HEK293T (cell line): ENCODE data around the gene MDFI.
"Not testable (repeated sequence)": the region's sequence is repeated elsewhere in the genome, so short reads cannot be mapped to it uniquely, and the experiment has no call there.

Source experiments
- CTCF ChIA-PET: fragments of 350-600 bp; formaldehyde crosslinking; extraction: SDS; loops from one replicate; lab custom pipeline; 2021; ENCODE audit warnings: antibody characterized with exemption, inconsistent platforms; lab: Yijun Ruan, JAX
- POLR2A ChIA-PET: fragments of 350-600 bp; formaldehyde crosslinking; extraction: SDS; loops from one replicate; lab custom pipeline; 2020; ENCODE audit warnings: antibody characterized with exemption, inconsistent platforms; lab: Yijun Ruan, JAX
- DNase-seq: peaks from one replicate; pipeline ENCODE4 v3.0.0; 2012; ENCODE audit warnings: mixed read lengths; ENCODE audit errors: extremely low spot score
- ARNT ChIP-seq: fragments of 450-650 bp; IDR thresholded peaks from 2 replicates; pipeline ENCODE4 v1.6.1; 2017; ENCODE audit warnings: mild to moderate bottlenecking
- BHLHE40 ChIP-seq: fragments of 450-650 bp; IDR thresholded peaks from 2 replicates; pipeline ENCODE4 v1.6.1; 2016; ENCODE audit warnings: mild to moderate bottlenecking, moderate library complexity, borderline replicate concordance
- CTBP1 ChIP-seq: fragments of 450-650 bp; IDR thresholded peaks from 2 replicates; pipeline ENCODE4 v1.6.1; 2016; ENCODE audit warnings: borderline replicate concordance
- ELF4 ChIP-seq: fragments of 450-650 bp; IDR thresholded peaks from 2 replicates; pipeline ENCODE4 v1.6.1; 2017; ENCODE audit warnings: antibody characterized with exemption
- FOXA1 ChIP-seq: fragments of 450-650 bp; IDR thresholded peaks from 2 replicates; pipeline ENCODE4 v1.6.1; 2016; ENCODE audit warnings: mild to moderate bottlenecking
- FOXK2 ChIP-seq: fragments of 450-650 bp; IDR thresholded peaks from 2 replicates; pipeline ENCODE4 v1.6.1; 2016; ENCODE audit warnings: mild to moderate bottlenecking
- FOXM1 ChIP-seq: fragments of 450-650 bp; IDR thresholded peaks from 2 replicates; pipeline ENCODE4 v1.6.1; 2017; ENCODE audit warnings: mild to moderate bottlenecking, borderline replicate concordance
- HDGF ChIP-seq: fragments of 450-650 bp; IDR thresholded peaks from 2 replicates; pipeline ENCODE4 v1.6.1; 2017; ENCODE audit warnings: antibody characterized with exemption, borderline replicate concordance
- L3MBTL2 ChIP-seq: fragments of 450-650 bp; conservative IDR thresholded peaks from 2 replicates; pipeline ENCODE4 v1.6.1; 2016; ENCODE audit warnings: mild to moderate bottlenecking
- LEF1 ChIP-seq: fragments of 450-650 bp; IDR thresholded peaks from 2 replicates; pipeline ENCODE4 v1.6.1; 2017; ENCODE audit warnings: mild to moderate bottlenecking, borderline replicate concordance
- NFRKB ChIP-seq: fragments of 450-650 bp; IDR thresholded peaks from 2 replicates; pipeline ENCODE4 v1.6.1; 2016; ENCODE audit warnings: mild to moderate bottlenecking, moderate library complexity
- SP1 ChIP-seq: fragments of 450-650 bp; IDR thresholded peaks from 2 replicates; pipeline ENCODE4 v1.6.1; 2017
- SUZ12 ChIP-seq: fragments of 450-650 bp; IDR thresholded peaks from 2 replicates; pipeline ENCODE4 v1.6.1; 2016; ENCODE audit warnings: mild to moderate bottlenecking
- TARDBP ChIP-seq: fragments of 450-650 bp; IDR thresholded peaks from 2 replicates; pipeline ENCODE4 v1.6.1; 2016
- ZNF384 ChIP-seq: fragments of 450-650 bp; IDR thresholded peaks from 2 replicates; pipeline ENCODE4 v1.6.1; 2016
- TF ChIP-seq, protein P1 (sequence below): fragments of 450-650 bp; IDR thresholded peaks from 2 replicates; pipeline ENCODE4 v1.6.1; 2016

Gene MDFI

DNA sequence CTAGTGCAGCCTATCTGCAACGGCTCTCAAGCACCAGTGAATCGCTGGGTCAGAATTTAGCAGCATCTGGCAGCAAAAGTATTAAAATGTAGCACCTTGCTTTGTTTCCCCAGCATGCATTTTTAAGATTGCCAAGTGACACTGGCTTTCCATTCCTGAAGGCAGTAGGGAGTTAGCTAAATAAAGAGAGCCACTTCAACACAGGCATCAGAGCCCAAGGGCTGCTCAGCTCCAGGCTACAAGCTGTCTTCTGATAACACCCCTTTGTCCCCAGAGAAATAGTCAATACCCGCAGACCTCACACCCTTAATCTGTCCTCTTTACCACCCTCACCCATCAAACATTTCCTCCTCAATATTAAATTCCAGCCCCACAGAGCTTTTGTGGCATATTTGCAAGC lies 19.7 kb upstream of the MDFI start:
- ChIA-PET CTCF (no interaction called here), POLR2A (no interaction called here)
- no peak for DNase-seq
- no peak for TF ChIP-seq FOXA1
- no peak for TF ChIP-seq NFRKB
- no peak for TF ChIP-seq ELF4
- no peak for TF ChIP-seq ARNT
- TF ChIP-seq FOXM1, result no peak
- no peak for TF ChIP-seq SP1
- no peak for TF ChIP-seq SUZ12
- no peak for TF ChIP-seq TARDBP
- TF ChIP-seq, protein P1, sequence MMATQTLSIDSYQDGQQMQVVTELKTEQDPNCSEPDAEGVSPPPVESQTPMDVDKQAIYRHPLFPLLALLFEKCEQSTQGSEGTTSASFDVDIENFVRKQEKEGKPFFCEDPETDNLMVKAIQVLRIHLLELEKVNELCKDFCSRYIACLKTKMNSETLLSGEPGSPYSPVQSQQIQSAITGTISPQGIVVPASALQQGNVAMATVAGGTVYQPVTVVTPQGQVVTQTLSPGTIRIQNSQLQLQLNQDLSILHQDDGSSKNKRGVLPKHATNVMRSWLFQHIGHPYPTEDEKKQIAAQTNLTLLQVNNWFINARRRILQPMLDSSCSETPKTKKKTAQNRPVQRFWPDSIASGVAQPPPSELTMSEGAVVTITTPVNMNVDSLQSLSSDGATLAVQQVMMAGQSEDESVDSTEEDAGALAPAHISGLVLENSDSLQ, result no peak
- no peak for TF ChIP-seq ZNF384
- no peak for TF ChIP-seq FOXK2
- no peak for TF ChIP-seq LEF1
- no peak for TF ChIP-seq BHLHE40
- TF ChIP-seq CTBP1, result no peak
- TF ChIP-seq L3MBTL2, result no peak
- TF ChIP-seq HDGF, result no peak

DNA sequence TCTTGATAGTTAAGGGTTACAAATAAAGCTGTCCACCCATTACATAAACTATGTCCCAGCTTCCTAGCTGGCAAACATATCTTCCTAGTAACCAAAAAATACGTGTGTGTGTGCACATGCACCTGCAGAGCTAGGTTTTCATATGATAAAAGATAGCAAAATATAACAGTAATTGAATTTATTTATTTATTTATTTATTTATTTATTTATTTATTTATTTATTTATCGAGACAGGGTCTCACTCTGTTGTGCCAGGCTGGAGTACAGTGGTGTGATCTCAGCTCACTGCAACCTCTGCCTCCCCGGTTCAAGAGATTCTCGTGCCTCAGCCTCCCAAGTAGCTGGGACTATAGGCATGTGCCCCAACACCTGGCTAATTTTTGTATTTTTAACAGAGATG lies 19.1 kb upstream of the MDFI start:
- CTCF ChIA-PET, POLR2A ChIA-PET, DNase-seq: not testable (repeated sequence)

- TF ChIP-seq BHLHE40 (no peak), FOXK2 (no peak), L3MBTL2 (no peak), ZNF384 (no peak), ELF4 (no peak), ARNT (no peak), SUZ12 (no peak), HDGF (no peak), FOXM1 (no peak), SP1 (no peak)
- TF ChIP-seq, protein P1, result no peak
- ChIA-PET POLR2A (no interaction called here), CTCF (no interaction called here)
- no peak for DNase-seq
These were observed 16.9 kb upstream of the MDFI start for GRCh38 chr6:41621367-41621766.

DNA sequence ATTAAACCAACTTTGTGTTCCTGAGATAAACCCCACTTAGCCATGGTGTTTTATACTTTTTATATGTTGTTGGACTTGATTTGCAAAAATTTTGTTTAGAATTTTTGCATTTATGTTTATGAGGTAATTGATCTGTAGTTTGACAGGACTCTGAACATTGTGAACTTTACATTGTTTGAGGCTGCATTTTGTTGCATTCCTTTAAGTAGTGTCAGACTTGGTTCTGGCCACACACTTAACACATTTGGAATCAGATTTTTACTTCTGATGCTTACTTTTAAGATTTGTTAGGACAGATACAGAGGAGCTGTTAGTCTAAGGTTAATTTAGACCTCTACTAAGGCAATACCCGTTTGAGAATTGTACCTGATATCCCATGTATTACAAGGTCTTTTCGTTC lies 16.5 kb upstream of the MDFI start:
- ChIA-PET POLR2A (no interaction called here), CTCF (interaction anchor here (0.8 kb wide), 1 partner anchor 59 kb away, joined by 5 read pairs; no protein-coding TSS in a partner anchor)
- TF ChIP-seq FOXK2 (no peak), CTBP1 (no peak), LEF1 (no peak), HDGF (no peak), ELF4 (no peak)
- DNase-seq, result no peak

- no peak for TF ChIP-seq L3MBTL2
- TF ChIP-seq ELF4, result no peak
- TF ChIP-seq, protein P1, result no peak
- TF ChIP-seq CTBP1, result no peak
- TF ChIP-seq ZNF384, result no peak
- no peak for TF ChIP-seq SP1
- TF ChIP-seq LEF1, result no peak
- TF ChIP-seq HDGF, result no peak
- TF ChIP-seq TARDBP, result no peak
- TF ChIP-seq SUZ12, result no peak
- CTCF ChIA-PET, result interaction anchor here (0.8 kb wide), 1 partner anchor 59 kb away, joined by 5 read pairs; no protein-coding TSS in a partner anchor
- POLR2A ChIA-PET, result no interaction called here
- DNase-seq, result no peak
These were observed 15.9 kb upstream of the MDFI start for GRCh38 chr6:41622206-41622988.

GRCh38 chr6:41623330-41623729 lies 14.9 kb upstream of the MDFI start:
- no peak for TF ChIP-seq BHLHE40
- TF ChIP-seq ZNF384, result no peak
- TF ChIP-seq ARNT, result no peak
- no peak for TF ChIP-seq FOXK2
- TF ChIP-seq HDGF, result no peak
- TF ChIP-seq ELF4, result no peak
- no peak for TF ChIP-seq TARDBP
- no peak for TF ChIP-seq FOXA1
- no peak for TF ChIP-seq NFRKB
- no peak for TF ChIP-seq FOXM1
- TF ChIP-seq SP1, result no peak
- TF ChIP-seq, protein P1, result no peak
- no peak for TF ChIP-seq LEF1
- TF ChIP-seq CTBP1, result no peak
- no peak for TF ChIP-seq SUZ12
- no peak for TF ChIP-seq L3MBTL2
- CTCF ChIA-PET, result no interaction called here
- POLR2A ChIA-PET, result no interaction called here
- DNase-seq, result no peak
